ENCODE measurements around the gene WDR45B.
"Not testable (repeated sequence)": the region's sequence is repeated elsewhere in the genome, so short reads cannot be mapped to it uniquely, and the experiment has no call there.

WDR45B gene

DNA sequence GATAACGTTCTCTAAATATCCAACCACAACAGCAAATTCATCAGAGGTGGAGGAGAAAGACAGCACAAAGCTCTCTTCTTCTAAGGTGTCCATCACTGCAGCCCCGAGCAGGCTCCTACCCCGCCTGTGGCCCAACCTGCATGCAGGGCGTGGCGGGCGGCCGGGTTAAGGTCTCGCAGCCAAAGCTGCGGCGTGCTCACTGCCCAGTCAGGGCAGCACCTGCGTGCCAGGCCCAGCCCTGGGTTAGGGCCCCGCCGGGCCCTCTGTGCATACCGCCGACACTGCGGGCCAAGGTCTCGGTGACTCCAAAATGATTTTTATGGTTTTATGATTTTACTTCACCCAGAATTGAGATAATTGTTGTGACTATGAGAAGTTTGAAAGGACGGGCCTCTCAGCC, 70.9 kb downstream of the WDR45B start:
- no peak for DNase-seq

DNA sequence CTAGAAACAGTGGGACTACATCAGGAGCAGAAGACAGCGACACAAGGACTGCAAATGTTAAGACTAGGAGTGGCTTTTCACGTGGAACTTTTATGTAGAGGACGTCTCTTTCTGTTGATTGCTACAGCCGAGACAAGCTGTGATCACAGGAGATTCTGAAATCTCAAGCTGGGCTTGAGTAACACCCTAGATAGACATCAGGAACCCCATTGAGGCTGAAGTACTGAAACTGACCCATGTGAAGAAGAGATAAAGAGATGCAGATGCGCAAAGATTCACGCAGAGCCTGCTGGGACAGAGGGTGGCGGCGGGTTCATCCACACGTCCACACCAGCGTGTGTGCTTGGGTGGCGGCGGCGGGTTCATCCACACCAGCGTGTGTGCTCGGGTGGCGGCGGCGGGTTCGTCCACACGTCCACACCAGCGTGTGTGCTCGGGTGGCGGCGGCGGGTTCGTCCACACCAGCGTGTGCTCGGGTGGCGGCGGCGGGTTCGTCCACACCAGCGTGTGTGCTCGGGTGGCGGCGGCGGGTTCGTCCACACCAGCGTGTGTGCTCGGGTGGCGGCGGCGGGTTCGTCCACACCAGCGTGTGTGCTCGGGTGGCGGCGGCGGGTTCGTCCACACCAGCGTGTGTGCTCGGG, 72.5 kb downstream of the WDR45B start:
- not testable (repeated sequence) for DNase-seq

DNA sequence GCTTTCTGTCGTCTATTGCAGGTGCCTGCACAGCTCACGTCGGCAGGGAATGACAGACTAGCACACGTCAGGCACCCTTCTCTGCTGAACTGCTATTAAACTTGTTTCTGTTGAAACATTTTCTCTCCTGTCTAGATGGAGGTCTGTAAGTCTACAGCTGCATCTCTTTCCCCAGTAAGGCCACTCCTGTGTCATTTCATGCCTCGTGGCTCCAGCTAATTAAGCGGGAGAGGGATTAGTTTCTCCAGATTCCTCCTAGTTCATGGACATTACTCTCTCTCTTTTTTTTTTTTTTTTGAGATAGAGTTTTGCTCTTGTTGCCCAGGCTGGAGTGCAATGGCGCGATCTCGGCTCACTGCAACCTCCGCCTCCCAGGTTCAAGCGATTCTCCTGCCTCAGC, 74.2 kb downstream of the WDR45B start:
- no peak for DNase-seq

DNA sequence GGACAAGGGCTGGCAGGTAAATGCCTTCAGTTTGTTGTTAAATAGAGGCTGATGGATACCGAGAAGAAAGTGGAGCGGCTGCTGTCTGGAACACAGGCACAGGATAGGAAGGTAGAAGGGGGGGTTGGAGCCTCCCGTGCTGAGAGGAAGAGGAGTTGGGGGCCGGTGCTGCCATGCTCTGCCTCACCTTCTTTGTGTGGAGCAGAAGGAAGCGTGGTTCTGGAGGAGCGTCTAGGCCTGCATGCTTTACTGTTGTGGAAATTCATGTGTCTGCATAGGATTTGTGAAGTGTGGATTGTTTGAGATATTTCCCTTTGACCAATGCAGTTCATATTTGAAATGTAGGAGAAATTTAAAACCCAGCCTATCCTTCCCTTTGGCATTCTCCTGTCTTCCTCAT, 76.4 kb downstream of the WDR45B start:
- no peak for DNase-seq

DNA sequence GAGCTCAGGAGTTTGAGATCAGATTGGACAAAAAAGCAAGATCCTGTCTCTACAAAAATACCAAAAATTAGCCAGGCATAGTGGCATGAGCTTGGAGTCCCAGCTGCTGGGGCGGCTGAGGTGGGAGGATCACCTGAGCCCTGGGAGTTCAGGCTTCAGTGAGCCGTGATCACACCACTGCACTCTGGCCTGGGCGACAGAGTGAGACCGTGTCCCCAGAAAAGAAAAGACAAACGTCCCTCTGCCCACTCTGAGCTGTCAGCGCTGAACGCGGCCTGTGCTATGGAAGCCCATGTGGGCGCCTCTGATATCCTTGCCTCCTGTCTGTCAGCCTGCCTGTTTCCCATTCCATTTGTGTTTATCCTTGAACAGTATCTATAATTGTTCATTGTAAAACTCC, 78.0 kb downstream of the WDR45B start:
- no peak for DNase-seq

DNA sequence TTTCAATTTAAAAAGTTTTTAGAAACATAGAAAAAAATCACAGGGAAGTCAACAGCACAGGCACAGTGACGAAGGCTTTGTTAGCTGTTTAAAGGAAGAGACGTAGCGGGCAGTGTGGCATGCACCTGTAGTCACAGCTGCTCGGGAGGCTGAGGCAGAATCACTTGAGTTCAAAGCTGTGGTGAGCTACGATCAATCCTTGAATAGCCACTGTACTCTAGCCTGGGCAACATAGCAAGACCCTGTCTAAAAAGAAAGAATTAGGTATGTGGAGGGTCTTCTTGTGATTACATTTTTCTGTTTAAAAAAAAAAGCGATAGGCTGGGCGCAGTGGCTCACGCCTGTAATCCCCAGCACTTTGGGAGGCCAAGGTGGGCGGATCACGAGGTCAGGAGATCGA, 78.6 kb downstream of the WDR45B start:
- DNase-seq, result no peak

DNA sequence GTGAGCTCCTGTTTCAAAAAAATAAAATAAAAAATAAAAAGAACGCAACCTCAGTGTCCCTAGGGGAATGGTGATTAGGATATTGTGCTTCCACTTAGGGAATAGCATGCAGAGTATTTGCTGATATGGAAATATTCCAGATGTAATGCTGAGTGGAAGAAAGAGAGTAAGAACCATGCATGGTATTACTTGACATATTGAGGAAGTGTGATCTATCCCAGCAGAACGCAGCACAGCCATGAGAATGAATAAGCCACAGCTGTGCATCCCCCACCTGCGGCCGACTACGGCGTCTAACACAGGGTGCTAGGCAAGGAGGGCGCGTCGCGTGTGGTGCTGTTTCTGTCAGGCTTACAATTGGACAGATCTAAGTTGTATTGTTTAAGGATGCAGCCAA, 79.2 kb downstream of the WDR45B start:
- no peak for DNase-seq

DNA sequence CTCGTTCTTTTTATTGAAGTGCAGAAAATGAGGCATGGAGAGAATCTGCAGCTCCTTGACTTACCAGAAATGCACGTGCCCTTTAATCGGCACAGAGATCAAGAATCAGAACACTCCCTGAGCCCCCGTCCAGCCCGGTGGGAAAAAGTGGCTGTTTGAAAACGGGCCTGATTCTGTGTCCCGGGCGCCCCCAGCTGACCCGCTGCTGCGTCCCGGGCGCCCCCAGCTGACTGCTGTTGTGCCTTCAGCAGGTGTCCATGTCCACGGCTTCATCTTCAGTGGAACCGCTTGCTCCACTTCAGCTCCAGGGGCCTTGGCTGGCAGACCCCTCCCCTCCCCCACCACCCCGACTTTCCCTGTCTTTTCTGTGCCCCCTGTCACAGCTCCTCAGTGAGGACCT, 81.0 kb downstream of the WDR45B start:
- no peak for DNase-seq

DNA sequence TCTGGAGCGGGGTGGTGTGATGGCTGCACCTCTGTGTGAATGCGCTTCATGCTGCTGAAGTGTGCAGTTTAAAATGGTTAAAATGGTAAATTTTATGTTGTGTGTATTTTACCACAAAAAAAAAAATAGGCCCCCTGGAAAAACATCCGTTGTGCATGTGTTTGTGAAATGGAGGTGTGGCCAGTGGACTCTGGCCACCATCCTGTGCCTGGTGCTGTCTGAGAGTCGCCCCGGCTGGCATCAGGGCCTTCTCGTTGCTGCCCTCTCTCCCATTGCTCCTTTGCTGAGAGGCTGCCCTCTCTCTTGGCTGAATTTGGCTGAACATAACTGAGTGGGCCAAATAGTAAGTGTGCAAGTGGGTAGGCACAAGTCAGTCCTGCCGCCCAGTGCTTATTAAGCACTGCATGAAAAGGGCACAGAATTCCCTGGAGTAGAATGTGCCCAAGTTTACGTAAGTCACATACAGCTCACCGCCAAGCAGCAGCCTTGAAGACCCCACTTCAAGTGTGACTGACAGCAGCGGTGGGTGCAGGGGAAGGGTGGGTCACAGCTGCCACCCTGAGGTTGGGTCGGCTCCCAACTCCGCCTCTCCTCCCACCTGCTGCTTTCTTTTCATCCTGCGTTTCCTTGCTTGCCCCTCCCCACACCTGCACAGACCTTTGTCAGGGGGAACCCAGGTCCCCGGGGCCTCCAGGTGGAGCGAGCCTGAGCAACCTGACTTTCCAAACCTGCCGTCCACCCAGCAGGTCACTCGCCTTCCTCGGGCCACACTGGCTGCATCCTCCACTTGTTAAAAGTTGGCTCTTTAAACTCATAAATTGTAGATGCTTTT, 81.9 kb downstream of the WDR45B start:
- no peak for DNase-seq

DNA sequence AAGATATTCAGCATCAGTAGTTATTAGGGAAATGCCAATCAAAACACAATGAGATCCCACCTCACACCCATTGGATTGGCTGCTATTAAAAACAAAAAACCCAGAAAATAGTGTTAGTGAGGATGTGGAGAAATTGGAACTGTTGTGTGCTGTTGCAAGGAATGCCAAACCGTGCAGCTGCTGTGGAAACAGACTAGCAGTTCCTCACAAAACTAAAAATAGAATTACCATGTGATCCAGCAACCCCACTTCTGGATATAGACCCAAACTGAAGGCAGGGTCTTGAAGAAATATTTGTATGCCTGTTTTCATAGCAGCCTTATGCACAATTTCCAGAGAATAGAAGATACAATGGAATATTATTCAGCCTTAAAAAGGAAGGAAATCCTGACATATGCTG, 82.7 kb downstream of the WDR45B start:
- no peak for DNase-seq

Data from AML-193 (cell line).